Stimulated activated CD8-positive, alpha-beta memory T cell treated with anti-CD3 and anti-CD28 coated beads, Interleukin-4, amount 100 ng/mL, for 4 hours (primary cell): Measurements from ENCODE around the gene SLC16A5.

Experiments used
- DNase-seq, 2 donors: peaks; one replicate each; pipeline ENCODE4 v3.0.0-alpha.2; 2020; ENCODE audit warnings: low read depth in 2 of 2, low spot score in 1 of 2

The SLC16A5 gene

DNA sequence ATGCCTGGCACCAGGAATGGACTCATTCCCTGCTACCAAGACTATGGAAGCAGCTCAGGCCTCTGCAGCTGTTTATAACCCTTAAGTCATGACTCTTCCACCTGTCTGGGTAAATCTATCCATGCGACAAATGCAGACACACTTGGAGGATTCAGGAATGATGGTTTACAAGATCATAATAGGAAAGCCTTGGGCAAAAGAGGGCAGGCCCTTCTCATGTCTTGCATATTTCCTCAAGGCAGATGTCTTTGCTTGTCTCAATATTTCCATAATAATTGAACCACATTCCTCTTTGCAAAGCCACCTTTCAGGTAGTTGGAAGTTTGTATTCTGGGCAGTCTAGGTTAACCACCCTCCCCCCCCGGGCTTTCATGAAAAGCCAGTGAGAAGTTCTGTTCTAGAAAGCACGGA lies 67.4 kb downstream of the SLC16A5 start:
- no peak for DNase-seq
